H9 (cell line): ENCODE results near the gene TMEM121. TPM values are rescaled to one million over a fixed set of nuclear protein-coding genes. Genes with fewer than 3 reads are reported as not detected.
A peak's percentile ranks its signal among the peaks of the same experiment; 100 is the strongest.

Source experiments
- DNase-seq: peaks from one replicate; pipeline ENCODE4 v3.0.0-alpha.2; 2017
- H2AFZ ChIP-seq: one replicate; pipeline ENCODE4 v1.6.1; 2013; ENCODE audit warnings: mild to moderate bottlenecking, low read length, control low read depth, moderate library complexity
- H2AK5ac ChIP-seq: 2 replicates; pipeline ENCODE4 v1.6.1; 2013; ENCODE audit warnings: low read length, control low read depth, mixed read lengths; ENCODE audit not compliant: insufficient read length
- H2BK120ac ChIP-seq: one replicate; pipeline ENCODE4 v1.6.1; 2013; ENCODE audit warnings: low read depth, mild to moderate bottlenecking, low read length, control low read depth, inconsistent platforms; ENCODE audit not compliant: poor library complexity, severe bottlenecking
- H2BK12ac ChIP-seq: 2 replicates; pipeline ENCODE4 v1.6.1; 2013; ENCODE audit warnings: low read length, control low read depth, mixed read lengths, low read depth; ENCODE audit not compliant: insufficient read length
- H2BK15ac ChIP-seq: 2 replicates; pipeline ENCODE4 v1.6.1; 2013; ENCODE audit warnings: low read depth, low read length, control low read depth
- H2BK20ac ChIP-seq: one replicate; pipeline ENCODE4 v1.6.1; 2013; ENCODE audit warnings: low read depth, mild to moderate bottlenecking, low read length, control low read depth, inconsistent platforms; ENCODE audit not compliant: poor library complexity, severe bottlenecking
- H2BK5ac ChIP-seq: 2 replicates; pipeline ENCODE4 v1.6.1; 2013; ENCODE audit warnings: low read length, control low read depth, mixed read lengths; ENCODE audit not compliant: insufficient read length
- H3K14ac ChIP-seq: 2 replicates; pipeline ENCODE4 v1.6.1; 2013; ENCODE audit warnings: low read length, control low read depth; ENCODE audit not compliant: insufficient read depth
- H3K18ac ChIP-seq: 2 replicates; pipeline ENCODE4 v1.6.1; 2013; ENCODE audit warnings: low read depth, mild to moderate bottlenecking, mixed read lengths, low read length, control low read depth; ENCODE audit not compliant: insufficient read length
- H3K23ac ChIP-seq: 2 replicates; pipeline ENCODE4 v1.6.1; 2013; ENCODE audit warnings: low read length, control low read depth, mixed read lengths, low read depth; ENCODE audit not compliant: insufficient read length
- H3K23me2 ChIP-seq: 2 replicates; pipeline ENCODE4 v1.6.1; 2013; ENCODE audit warnings: low read depth, mild to moderate bottlenecking, mixed read lengths, low read length, control low read depth; ENCODE audit not compliant: insufficient read length, poor library complexity, severe bottlenecking
- H3K27ac ChIP-seq: 2 replicates; pipeline ENCODE4 v1.5.1; 2013; ENCODE audit warnings: low read length, control low read depth, mixed read lengths, low read depth; ENCODE audit not compliant: insufficient read length
- H3K27me3 ChIP-seq: 2 replicates; pipeline ENCODE4 v1.6.1; 2013; ENCODE audit warnings: low read length, control low read depth, inconsistent platforms; ENCODE audit not compliant: insufficient read depth
- H3K4ac ChIP-seq: 2 replicates; pipeline ENCODE4 v1.6.1; 2013; ENCODE audit warnings: low read depth, mild to moderate bottlenecking, control low read depth, inconsistent platforms, low read length, moderate library complexity
- H3K4me1 ChIP-seq: 2 replicates; pipeline ENCODE4 v1.6.1; 2013; ENCODE audit warnings: low read length, control low read depth, inconsistent platforms; ENCODE audit not compliant: insufficient read depth
- H3K4me2 ChIP-seq: 2 replicates; pipeline ENCODE4 v1.6.1; 2013; ENCODE audit warnings: low read length, control low read depth, mixed read lengths; ENCODE audit not compliant: insufficient read length, insufficient read depth
- H3K56ac ChIP-seq: 2 replicates; pipeline ENCODE4 v1.6.1; 2013; ENCODE audit warnings: low read depth, mild to moderate bottlenecking, mixed read lengths, low read length, control low read depth; ENCODE audit not compliant: insufficient read length
- H3K79me1 ChIP-seq: 2 replicates; pipeline ENCODE4 v1.6.1; 2013; ENCODE audit warnings: low read depth, mild to moderate bottlenecking, moderate library complexity, low read length, control low read depth, inconsistent platforms; ENCODE audit not compliant: insufficient read depth, poor library complexity, severe bottlenecking
- H3K79me2 ChIP-seq: 2 replicates; pipeline ENCODE4 v1.6.1; 2013; ENCODE audit warnings: low read length, control low read depth, inconsistent platforms; ENCODE audit not compliant: insufficient read depth
- H3K9ac ChIP-seq: 2 replicates; pipeline ENCODE4 v1.6.1; 2013; ENCODE audit warnings: low read length, control low read depth, mixed read lengths; ENCODE audit not compliant: insufficient read length; ENCODE audit errors: extremely low read depth
- H3K9me3 ChIP-seq: one replicate; pipeline ENCODE4 v1.6.1; 2013; ENCODE audit warnings: low read depth, low read length, inconsistent platforms; ENCODE audit not compliant: control insufficient read depth
- H3T11ph ChIP-seq: one replicate; pipeline ENCODE4 v1.6.1; 2013; ENCODE audit warnings: mild to moderate bottlenecking, low read length, control low read depth, inconsistent platforms
- H4K20me1 ChIP-seq: one replicate; pipeline ENCODE4 v1.6.1; 2013; ENCODE audit not compliant: control insufficient read depth, insufficient read length, insufficient read depth
- H4K5ac ChIP-seq: 2 replicates; pipeline ENCODE4 v1.6.1; 2013; ENCODE audit warnings: low read depth, mild to moderate bottlenecking, mixed read lengths, low read length, control low read depth; ENCODE audit not compliant: insufficient read length
- H4K8ac ChIP-seq: replicated peaks from 2 replicates; pipeline ENCODE4 v1.6.1; 2013; ENCODE audit warnings: low read length, control low read depth, mixed read lengths, low read depth; ENCODE audit not compliant: insufficient read length
- H4K91ac ChIP-seq: 2 replicates; pipeline ENCODE4 v1.6.1; 2013; ENCODE audit warnings: low read depth, mild to moderate bottlenecking, moderate library complexity, mixed read lengths, low read length, control low read depth; ENCODE audit not compliant: insufficient read length
- H3K27ac Mint-ChIP-seq, 3 experiments: 2 replicates in 2 of 3; 3 replicates in 1 of 3; pipeline ENCODE4 v1.8.0; 2020 to 2021; ENCODE audit warnings: mixed read lengths in 3 of 3, mild to moderate bottlenecking in 1 of 3, moderate library complexity in 1 of 3
- H3K27me3 Mint-ChIP-seq: 2 replicates; pipeline ENCODE4 v1.8.0; 2021; ENCODE audit warnings: low read depth, mild to moderate bottlenecking, moderate library complexity, mixed read lengths
- H3K36me3 Mint-ChIP-seq, 3 experiments: 2 replicates in 2 of 3; 3 replicates in 1 of 3; pipeline ENCODE4 v1.8.0; 2020 to 2021; ENCODE audit warnings: low read depth in 3 of 3, mixed read lengths in 3 of 3; ENCODE audit not compliant: insufficient read depth in 1 of 3
- H3K4me1 Mint-ChIP-seq, 2 experiments: 2 replicates each; pipeline ENCODE4 v1.8.0; 2020; ENCODE audit warnings: mixed read lengths in 2 of 2
- H3K4me3 Mint-ChIP-seq, 2 experiments: 2 replicates in 1 of 2; 3 replicates in 1 of 2; pipeline ENCODE4 v1.8.0; 2020 to 2021; ENCODE audit warnings: mild to moderate bottlenecking in 2 of 2, mixed read lengths in 2 of 2, moderate library complexity in 1 of 2
- H3K9me3 Mint-ChIP-seq, 2 experiments: 2 replicates in 1 of 2; 3 replicates in 1 of 2; pipeline ENCODE4 v1.8.0; 2020; ENCODE audit warnings: mild to moderate bottlenecking in 2 of 2, mixed read lengths in 2 of 2, moderate library complexity in 1 of 2
- WGBS: extraction: QIAGEN DNeasy Blood & Tissue Kit; methylation state at CpG from one replicate; pipeline ENCODE4 v1.1.7; 2013; ENCODE audit warnings: missing lambda C conversion rate, low lambda C conversion rate, mixed read lengths; ENCODE audit not compliant: insufficient read length; ENCODE audit errors: extremely low coverage; 5-methylcytosine and 5-hydroxymethylcytosine counted together
- total RNA-seq: library from RNA; stranded (reverse); gene quantifications from 2 replicates; pipeline ENCODE4 v1.2.1, GENCODE V29; 2021
- TF ChIP-seq, protein P1 (sequence below): fragments of 200-600 bp; sonication (generic); conservative IDR thresholded peaks from 3 replicates; pipeline ENCODE4 v1.8.0; 2021; ENCODE audit warnings: antibody characterized with exemption, mild to moderate bottlenecking

TMEM121 gene
- total RNA-seq, 1 experiment from 2014 or later: 2.6 TPM

DNA sequence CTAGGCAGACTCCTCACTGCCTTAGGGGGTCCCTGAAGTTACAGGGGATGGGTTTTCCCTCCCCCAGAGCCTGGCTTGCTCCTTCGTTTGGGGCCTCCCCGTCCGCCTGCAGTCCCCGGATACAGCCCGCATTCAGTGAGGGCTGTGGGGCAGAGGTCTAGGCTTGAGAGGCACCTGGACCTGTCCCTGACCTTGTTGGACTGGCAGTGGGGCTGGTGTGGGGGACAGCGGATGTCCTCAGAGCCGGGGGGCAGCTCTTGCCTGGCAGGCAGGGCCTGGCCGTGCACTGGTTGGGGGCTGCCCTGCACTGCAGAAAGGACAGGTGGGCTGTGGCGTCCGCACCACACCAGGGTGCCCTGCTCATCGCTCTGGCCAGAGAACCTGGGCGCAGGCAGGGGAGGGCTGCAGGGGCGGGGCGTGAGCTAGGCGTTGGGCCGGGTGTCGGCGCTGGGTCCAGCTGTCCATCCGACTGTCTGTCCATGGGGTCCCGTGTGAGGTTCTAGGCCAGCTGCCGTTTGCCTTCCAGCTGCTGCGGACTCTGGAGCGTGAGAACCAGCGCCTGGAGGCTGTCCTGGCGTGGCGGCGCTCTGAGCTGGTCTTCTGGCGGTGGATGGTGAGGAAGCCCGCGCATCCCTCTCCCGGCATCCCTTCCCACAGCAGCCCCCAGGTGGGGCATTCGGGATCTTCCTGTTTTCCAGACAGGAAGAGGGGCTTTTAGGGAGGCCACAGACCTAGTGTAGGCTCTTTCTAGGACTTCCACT, 29.4 kb upstream of the TMEM121 start:
- Histone ChIP-seq H3K27me3 (no peaks in the 10 kb centered on the region), H2BK15ac (no peak overlapping the region), H4K91ac (no peak overlapping the region), H3K4me2 (no peak overlapping the region), H3K56ac (no peak overlapping the region), H3K79me2 (no peaks in the 10 kb centered on the region), H4K5ac (no peak overlapping the region), H4K8ac (no peak overlapping the region), H3K4ac (no peak overlapping the region), H3T11ph (no peak overlapping the region), H2AFZ (no peak overlapping the region), H3K14ac (no peak overlapping the region; the same call in 1 of the 2 replicates), H4K20me1 (no peaks in the 10 kb centered on the region), H3K27ac (no peak overlapping the region), H3K18ac (no peak overlapping the region), H2BK120ac (no peak overlapping the region), H2AK5ac (no peak overlapping the region), H2BK5ac (no peak overlapping the region), H3K4me1 (no peaks in the 10 kb centered on the region), H3K9me3 (no peaks in the 10 kb centered on the region), H3K79me1 (no peaks in the 10 kb centered on the region), H3K23me2 (no peaks in the 10 kb centered on the region), H2BK20ac (no peak overlapping the region), H3K23ac (no peak overlapping the region), H2BK12ac (no peak overlapping the region), H3K9ac (no peak overlapping the region)
- no peak overlapping the region for H3K27ac Mint-ChIP-seq
- H3K27me3 Mint-ChIP-seq: no peaks in the 10 kb centered on the region
- H3K4me3 Mint-ChIP-seq: no peak overlapping the region
- H3K4me1 Mint-ChIP-seq: peaks cover 0 to 6% of the 10 kb centered on the region in 2 experiments; a peak in 2 of 4 replicates
- H3K9me3 Mint-ChIP-seq: no peaks in the 10 kb centered on the region; a peak in 1 of 5 replicates
- TF ChIP-seq, protein P1, sequence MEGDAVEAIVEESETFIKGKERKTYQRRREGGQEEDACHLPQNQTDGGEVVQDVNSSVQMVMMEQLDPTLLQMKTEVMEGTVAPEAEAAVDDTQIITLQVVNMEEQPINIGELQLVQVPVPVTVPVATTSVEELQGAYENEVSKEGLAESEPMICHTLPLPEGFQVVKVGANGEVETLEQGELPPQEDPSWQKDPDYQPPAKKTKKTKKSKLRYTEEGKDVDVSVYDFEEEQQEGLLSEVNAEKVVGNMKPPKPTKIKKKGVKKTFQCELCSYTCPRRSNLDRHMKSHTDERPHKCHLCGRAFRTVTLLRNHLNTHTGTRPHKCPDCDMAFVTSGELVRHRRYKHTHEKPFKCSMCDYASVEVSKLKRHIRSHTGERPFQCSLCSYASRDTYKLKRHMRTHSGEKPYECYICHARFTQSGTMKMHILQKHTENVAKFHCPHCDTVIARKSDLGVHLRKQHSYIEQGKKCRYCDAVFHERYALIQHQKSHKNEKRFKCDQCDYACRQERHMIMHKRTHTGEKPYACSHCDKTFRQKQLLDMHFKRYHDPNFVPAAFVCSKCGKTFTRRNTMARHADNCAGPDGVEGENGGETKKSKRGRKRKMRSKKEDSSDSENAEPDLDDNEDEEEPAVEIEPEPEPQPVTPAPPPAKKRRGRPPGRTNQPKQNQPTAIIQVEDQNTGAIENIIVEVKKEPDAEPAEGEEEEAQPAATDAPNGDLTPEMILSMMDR: no peak
- no CpG with 5 or more reads among the region's 32 CpGs for WGBS
- peaks cover 0 to 5% (median 0%) of the 10 kb centered on the region in 3 experiments; a peak in 2 of 7 replicates for H3K36me3 Mint-ChIP-seq
- peak; percentile 25 for DNase-seq
